Parathyroid adenoma (tissue), 2 donors: ENCODE data around the gene CLNK.

Experiments used
- H2AFZ ChIP-seq: fragments of 300-600 bp; sonication (generic); one replicate; pipeline ENCODE4 v1.7.0; 2017; ENCODE audit warnings: antibody characterized with exemption, mild to moderate bottlenecking
- H3K27ac ChIP-seq: fragments of 300-600 bp; sonication (generic); one replicate; pipeline ENCODE4 v1.7.0; 2017
- H3K27me3 ChIP-seq: fragments of 300-600 bp; sonication (generic); one replicate; pipeline ENCODE4 v1.7.0; 2017; ENCODE audit warnings: low read length; ENCODE audit not compliant: control insufficient read depth, insufficient read depth
- H3K36me3 ChIP-seq: fragments of 300-600 bp; sonication (generic); one replicate; pipeline ENCODE4 v1.7.0; 2017; ENCODE audit warnings: low read length; ENCODE audit not compliant: control insufficient read depth, insufficient read depth
- H3K4me1 ChIP-seq: fragments of 300-600 bp; sonication (generic); one replicate; pipeline ENCODE4 v1.7.0; 2017; ENCODE audit warnings: control low read depth
- H3K4me2 ChIP-seq: fragments of 300-600 bp; sonication (generic); one replicate; pipeline ENCODE4 v1.7.0; 2017; ENCODE audit warnings: low read length
- H3K4me3 ChIP-seq: fragments of 300-600 bp; sonication (generic); one replicate; pipeline ENCODE4 v1.7.0; 2017; ENCODE audit warnings: low read depth, low read length
- H3K79me2 ChIP-seq: fragments of 300-600 bp; sonication (generic); one replicate; pipeline ENCODE4 v1.7.0; 2017; ENCODE audit warnings: control low read depth
- H3K9ac ChIP-seq: fragments of 300-600 bp; sonication (generic); one replicate; pipeline ENCODE4 v1.7.0; 2017; ENCODE audit warnings: mild to moderate bottlenecking
- H3K9me3 ChIP-seq: fragments of 300-600 bp; sonication (generic); one replicate; pipeline ENCODE4 v1.7.0; 2017; ENCODE audit warnings: low read length; ENCODE audit not compliant: control insufficient read depth
- TF ChIP-seq, protein P1 (sequence below): fragments of 300-600 bp; sonication (generic); IDR thresholded peaks from one replicate; pipeline ENCODE4 v1.7.0; 2017; ENCODE audit warnings: antibody characterized with exemption, mild to moderate bottlenecking
- donor health status: primary hyperparathyroidism.

The CLNK gene

GRCh38 chr4:10589321-10589720 is 95.2 kb downstream of the CLNK start:
- Histone ChIP-seq H3K27ac (no peak overlapping the region), H3K4me2 (no peak overlapping the region), H3K4me3 (no peak overlapping the region), H3K27me3 (no peaks in the 10 kb centered on the region), H3K36me3 (no peaks in the 10 kb centered on the region), H3K79me2 (no peaks in the 10 kb centered on the region), H3K4me1 (no peaks in the 10 kb centered on the region), H3K9ac (no peak overlapping the region), H2AFZ (no peak overlapping the region), H3K9me3 (no peaks in the 10 kb centered on the region)
- TF ChIP-seq, protein P1, sequence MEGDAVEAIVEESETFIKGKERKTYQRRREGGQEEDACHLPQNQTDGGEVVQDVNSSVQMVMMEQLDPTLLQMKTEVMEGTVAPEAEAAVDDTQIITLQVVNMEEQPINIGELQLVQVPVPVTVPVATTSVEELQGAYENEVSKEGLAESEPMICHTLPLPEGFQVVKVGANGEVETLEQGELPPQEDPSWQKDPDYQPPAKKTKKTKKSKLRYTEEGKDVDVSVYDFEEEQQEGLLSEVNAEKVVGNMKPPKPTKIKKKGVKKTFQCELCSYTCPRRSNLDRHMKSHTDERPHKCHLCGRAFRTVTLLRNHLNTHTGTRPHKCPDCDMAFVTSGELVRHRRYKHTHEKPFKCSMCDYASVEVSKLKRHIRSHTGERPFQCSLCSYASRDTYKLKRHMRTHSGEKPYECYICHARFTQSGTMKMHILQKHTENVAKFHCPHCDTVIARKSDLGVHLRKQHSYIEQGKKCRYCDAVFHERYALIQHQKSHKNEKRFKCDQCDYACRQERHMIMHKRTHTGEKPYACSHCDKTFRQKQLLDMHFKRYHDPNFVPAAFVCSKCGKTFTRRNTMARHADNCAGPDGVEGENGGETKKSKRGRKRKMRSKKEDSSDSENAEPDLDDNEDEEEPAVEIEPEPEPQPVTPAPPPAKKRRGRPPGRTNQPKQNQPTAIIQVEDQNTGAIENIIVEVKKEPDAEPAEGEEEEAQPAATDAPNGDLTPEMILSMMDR: no peak

- no peak overlapping the region for H2AFZ ChIP-seq
- no peak overlapping the region for H3K9ac ChIP-seq
- no peaks in the 10 kb centered on the region for H3K36me3 ChIP-seq
- no peaks in the 10 kb centered on the region for H3K27me3 ChIP-seq
- no peak overlapping the region for H3K4me2 ChIP-seq
- no peaks in the 10 kb centered on the region for H3K9me3 ChIP-seq
- TF ChIP-seq, protein P1: no peak
- H3K27ac ChIP-seq: no peak overlapping the region
- H3K4me3 ChIP-seq: no peak overlapping the region
- H3K4me1 ChIP-seq: no peaks in the 10 kb centered on the region
- H3K79me2 ChIP-seq: no peaks in the 10 kb centered on the region
These were observed 96.9 kb downstream of the CLNK start for GRCh38 chr4:10587697-10588096.

DNA sequence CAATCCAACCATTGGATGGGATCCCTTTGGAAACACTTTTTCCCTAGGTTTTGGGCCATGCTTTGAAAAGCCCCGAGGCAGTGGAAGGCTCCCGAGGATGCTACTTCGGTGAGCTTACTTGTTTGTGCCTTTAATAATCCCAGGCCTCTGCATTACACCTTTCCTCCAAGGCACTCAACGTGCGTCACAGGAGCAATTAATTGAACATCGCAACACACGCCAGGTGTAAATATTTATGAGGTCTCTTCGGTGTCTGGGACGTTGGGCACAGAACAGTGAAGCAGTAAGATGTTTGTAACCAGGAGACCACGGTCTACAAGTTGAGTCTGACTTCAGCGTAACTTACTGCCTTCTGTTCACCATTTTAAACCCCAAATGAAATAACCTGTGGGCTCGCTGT is 97.3 kb downstream of the CLNK start:
- H3K9ac ChIP-seq: no peak overlapping the region
- H3K4me1 ChIP-seq: no peaks in the 10 kb centered on the region
- no peaks in the 10 kb centered on the region for H3K27me3 ChIP-seq
- H3K27ac ChIP-seq: no peak overlapping the region
- no peak overlapping the region for H3K4me2 ChIP-seq
- H3K9me3 ChIP-seq: no peaks in the 10 kb centered on the region
- H3K36me3 ChIP-seq: no peaks in the 10 kb centered on the region
- H3K4me3 ChIP-seq: no peak overlapping the region
- TF ChIP-seq, protein P1: no peak
- no peaks in the 10 kb centered on the region for H3K79me2 ChIP-seq
- no peak overlapping the region for H2AFZ ChIP-seq

GRCh38 chr4:10584042-10584441 is 100.5 kb downstream of the CLNK start:
- no peak overlapping the region for H3K27ac ChIP-seq
- no peaks in the 10 kb centered on the region for H3K79me2 ChIP-seq

DNA sequence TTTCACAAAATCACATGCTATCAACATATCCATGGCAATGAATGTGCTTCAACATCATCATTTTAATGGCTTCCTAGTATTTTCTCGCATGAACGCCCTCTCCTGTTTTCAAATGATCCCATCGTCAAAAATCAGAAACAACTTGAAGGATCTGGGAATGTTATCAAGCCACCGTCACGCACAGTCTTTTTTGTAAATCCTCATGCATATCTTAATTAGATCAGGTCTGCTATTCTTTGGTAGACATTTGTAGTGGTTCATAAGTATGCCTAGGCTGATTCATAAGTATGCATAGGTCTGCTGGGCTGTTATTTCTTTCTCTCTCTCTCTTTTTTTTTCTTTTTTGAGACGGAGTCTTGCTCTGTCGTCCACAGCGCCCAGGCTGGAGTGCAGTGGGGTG is 101.6 kb downstream of the CLNK start:
- no peak overlapping the region for H2AFZ ChIP-seq
- no peaks in the 10 kb centered on the region for H3K27me3 ChIP-seq
- no peaks in the 10 kb centered on the region for H3K4me1 ChIP-seq
- no peak overlapping the region for H3K4me2 ChIP-seq
- H3K4me3 ChIP-seq: no peak overlapping the region
- TF ChIP-seq, protein P1: no peak
- no peak overlapping the region for H3K27ac ChIP-seq
- H3K79me2 ChIP-seq: no peaks in the 10 kb centered on the region
- H3K36me3 ChIP-seq: no peaks in the 10 kb centered on the region
- H3K9me3 ChIP-seq: no peaks in the 10 kb centered on the region
- no peak overlapping the region for H3K9ac ChIP-seq

More at GRCh38 chr4:10584042-10584441, 100.5 kb downstream of the CLNK start:
- H3K4me2 ChIP-seq: no peak overlapping the region
- no peaks in the 10 kb centered on the region for H3K4me1 ChIP-seq
- H2AFZ ChIP-seq: no peak overlapping the region
- no peaks in the 10 kb centered on the region for H3K36me3 ChIP-seq
- no peak overlapping the region for H3K9ac ChIP-seq
- no peaks in the 10 kb centered on the region for H3K27me3 ChIP-seq
- no peak overlapping the region for H3K4me3 ChIP-seq
- TF ChIP-seq, protein P1: no peak
- no peaks in the 10 kb centered on the region for H3K9me3 ChIP-seq
